Right atrium auricular region (tissue), 2 donors: Measurements from ENCODE around the gene RGS11. TPM values are rescaled to one million over a fixed set of nuclear protein-coding genes. Genes with fewer than 3 reads are reported as not detected.

Source experiments
- DNase-seq: peaks from one replicate; pipeline ENCODE4 v3.0.0-alpha.2; 2019; ENCODE audit warnings: low spot score
- H3K27ac ChIP-seq, 2 donors: fragments of 200-600 bp; sonication (generic); 1 replicate in 1 of 2; 2 replicates in 1 of 2; pipeline ENCODE4 v1.5.1; 2016 to 2019
- H3K27me3 ChIP-seq, 2 donors: fragments of 200-600 bp; sonication (generic); one replicate each; pipeline versions ENCODE4 v1.5.1 to v1.6.0; 2017 to 2019
- H3K36me3 ChIP-seq: fragments of 200-600 bp; sonication (generic); one replicate; pipeline ENCODE4 v1.5.1; 2016
- H3K4me1 ChIP-seq, 2 donors: fragments of 200-600 bp; sonication (generic); one replicate each; pipeline versions ENCODE4 v1.5.1 to v1.6.0; 2017 to 2019
- H3K4me3 ChIP-seq, 2 donors: fragments of 200-600 bp; sonication (generic); 1 replicate in 1 of 2; 2 replicates in 1 of 2; pipeline ENCODE4 v1.5.1; 2017 to 2019; ENCODE audit warnings: mild to moderate bottlenecking in 1 of 2, moderate library complexity in 1 of 2
- H3K9me3 ChIP-seq, 2 donors: fragments of 200-600 bp; sonication (generic); one replicate each; pipeline ENCODE4 v1.5.1; 2019
- total RNA-seq, 2 donors: library from RNA; depleted of rRNA; stranded (reverse); fragments of >200 nt; gene quantifications; one replicate each; pipeline ENCODE4 v1.1.0, GENCODE V29; 2016
- TF ChIP-seq, protein P1 (sequence below), 2 donors: fragments of 200-600 bp; sonication (generic); IDR thresholded peaks; one replicate each; pipeline ENCODE4 v1.5.1; 2019; ENCODE audit warnings: antibody characterized with exemption in 2 of 2

The RGS11 gene
- total RNA-seq, 2 donors from 2014 or later: 8.3 to 9.0 TPM

GRCh38 chr16:320206-320605 is 44.5 kb upstream of the RGS11 start:
- TF ChIP-seq, protein P1, sequence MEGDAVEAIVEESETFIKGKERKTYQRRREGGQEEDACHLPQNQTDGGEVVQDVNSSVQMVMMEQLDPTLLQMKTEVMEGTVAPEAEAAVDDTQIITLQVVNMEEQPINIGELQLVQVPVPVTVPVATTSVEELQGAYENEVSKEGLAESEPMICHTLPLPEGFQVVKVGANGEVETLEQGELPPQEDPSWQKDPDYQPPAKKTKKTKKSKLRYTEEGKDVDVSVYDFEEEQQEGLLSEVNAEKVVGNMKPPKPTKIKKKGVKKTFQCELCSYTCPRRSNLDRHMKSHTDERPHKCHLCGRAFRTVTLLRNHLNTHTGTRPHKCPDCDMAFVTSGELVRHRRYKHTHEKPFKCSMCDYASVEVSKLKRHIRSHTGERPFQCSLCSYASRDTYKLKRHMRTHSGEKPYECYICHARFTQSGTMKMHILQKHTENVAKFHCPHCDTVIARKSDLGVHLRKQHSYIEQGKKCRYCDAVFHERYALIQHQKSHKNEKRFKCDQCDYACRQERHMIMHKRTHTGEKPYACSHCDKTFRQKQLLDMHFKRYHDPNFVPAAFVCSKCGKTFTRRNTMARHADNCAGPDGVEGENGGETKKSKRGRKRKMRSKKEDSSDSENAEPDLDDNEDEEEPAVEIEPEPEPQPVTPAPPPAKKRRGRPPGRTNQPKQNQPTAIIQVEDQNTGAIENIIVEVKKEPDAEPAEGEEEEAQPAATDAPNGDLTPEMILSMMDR (IDR thresholded peaks at IDR 0.05): no peak
- Histone ChIP-seq H3K9me3 (no peaks in the 10 kb centered on the region), H3K27me3 (no peaks in the 10 kb centered on the region), H3K4me3 (no peak overlapping the region), H3K4me1 (peaks cover 0 to 18% of the 10 kb centered on the region in 2 donors), H3K36me3 (peaks cover 4% of the 10 kb centered on the region), H3K27ac (no peak overlapping the region)
- no peak for DNase-seq

DNA sequence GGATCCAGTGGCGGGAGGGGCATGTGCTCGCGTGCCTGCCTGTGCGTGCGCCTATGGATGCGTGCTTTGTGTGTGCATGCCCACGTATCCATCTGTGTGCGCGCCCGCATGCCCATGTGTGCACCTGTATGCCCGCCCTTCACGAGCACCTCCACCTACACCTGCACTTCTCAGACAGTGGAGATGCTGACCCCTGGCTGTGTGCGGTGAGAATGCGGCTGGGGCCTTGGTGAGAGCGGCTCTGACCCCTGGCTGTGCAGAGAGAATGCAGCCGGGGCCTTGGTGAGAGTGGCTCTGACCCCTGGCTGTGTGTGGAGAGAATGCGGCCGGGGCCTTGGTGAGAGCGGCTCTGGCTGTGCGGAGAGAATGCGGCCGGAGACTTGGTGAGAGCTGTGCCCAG is 42.9 kb upstream of the RGS11 start:
- Histone ChIP-seq H3K27ac (no peak overlapping the region), H3K4me1 (peaks cover 0 to 6% of the 10 kb centered on the region in 2 donors), H3K4me3 (no peak overlapping the region), H3K9me3 (no peaks in the 10 kb centered on the region), H3K27me3 (no peaks in the 10 kb centered on the region), H3K36me3 (peaks cover 11% of the 10 kb centered on the region)
- TF ChIP-seq, protein P1 (IDR thresholded peaks at IDR 0.05): no peak
- no peak for DNase-seq

DNA sequence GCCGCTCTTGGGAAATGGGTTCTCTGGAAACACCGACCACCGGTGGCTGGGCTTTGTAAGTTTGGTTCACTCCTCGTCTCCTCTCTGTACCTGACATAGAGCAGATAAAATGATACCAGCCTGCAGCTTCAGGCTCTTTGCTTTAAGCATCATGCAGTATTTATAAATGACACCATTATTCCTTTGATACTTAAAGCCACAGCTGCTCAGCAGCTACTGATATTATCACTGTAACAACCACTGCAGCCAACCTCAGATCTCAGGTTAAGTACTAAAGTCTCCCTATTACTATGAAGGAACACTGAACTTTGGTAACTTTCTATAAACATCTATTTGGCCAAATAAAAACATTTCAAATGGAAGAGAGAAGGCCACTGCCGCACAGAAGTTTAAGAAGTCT is 41.8 kb upstream of the RGS11 start:
- peaks cover 22% of the 10 kb centered on the region for H3K36me3 ChIP-seq
- DNase-seq: no peak

DNA sequence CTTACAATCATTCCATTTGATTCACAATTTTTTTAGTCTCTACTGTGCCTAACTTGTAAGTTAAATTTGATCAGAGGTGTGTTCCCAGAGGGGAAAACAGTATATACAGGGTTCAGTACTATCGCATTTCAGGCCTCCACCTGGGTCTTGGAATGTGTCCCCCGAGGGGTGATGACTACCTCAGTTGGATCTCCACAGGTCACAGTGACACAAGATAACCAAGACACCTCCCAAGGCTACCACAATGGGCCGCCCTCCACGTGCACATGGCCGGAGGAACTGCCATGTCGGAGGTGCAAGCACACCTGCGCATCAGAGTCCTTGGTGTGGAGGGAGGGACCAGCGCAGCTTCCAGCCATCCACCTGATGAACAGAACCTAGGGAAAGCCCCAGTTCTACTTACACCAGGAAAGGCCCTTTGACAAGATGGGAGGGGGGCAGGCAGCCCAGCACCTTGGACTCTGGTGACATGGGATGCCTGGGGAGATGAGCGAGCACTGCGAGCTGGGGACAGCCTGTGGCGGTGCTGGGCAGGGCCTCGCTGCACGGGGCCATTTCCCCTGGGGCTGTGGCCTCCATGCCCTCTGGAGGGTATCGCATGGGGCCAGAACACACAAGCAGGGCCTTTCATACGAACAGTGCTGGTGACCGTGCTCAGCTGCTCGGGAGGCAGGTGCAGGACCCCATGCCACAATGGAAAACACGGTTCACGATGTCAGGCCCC is 41.2 kb upstream of the RGS11 start:
- Histone ChIP-seq H3K27ac (no peak overlapping the region), H3K36me3 (peaks cover 24% of the 10 kb centered on the region), H3K27me3 (no peaks in the 10 kb centered on the region), H3K4me1 (peaks cover 0 to 6% of the 10 kb centered on the region in 2 donors), H3K9me3 (no peaks in the 10 kb centered on the region), H3K4me3 (no peak overlapping the region)
- TF ChIP-seq, protein P1 (IDR thresholded peaks at IDR 0.05): no peak
- no peak for DNase-seq

More for the DNA sequence above, 41.8 kb upstream of the RGS11 start:
- peaks cover 0 to 6% of the 10 kb centered on the region in 2 donors for H3K4me1 ChIP-seq
- TF ChIP-seq, protein P1 (IDR thresholded peaks at IDR 0.05): no peak
- no peak overlapping the region for H3K4me3 ChIP-seq
- no peaks in the 10 kb centered on the region for H3K27me3 ChIP-seq
- no peaks in the 10 kb centered on the region for H3K9me3 ChIP-seq
- no peak overlapping the region for H3K27ac ChIP-seq

- H3K27ac ChIP-seq: no peak overlapping the region
- H3K36me3 ChIP-seq: peaks cover 24% of the 10 kb centered on the region
- H3K9me3 ChIP-seq: no peaks in the 10 kb centered on the region
- DNase-seq: no peak
- TF ChIP-seq, protein P1 (IDR thresholded peaks at IDR 0.05): no peak
- no peaks in the 10 kb centered on the region for H3K4me1 ChIP-seq
- no peak overlapping the region for H3K4me3 ChIP-seq
- H3K27me3 ChIP-seq: no peaks in the 10 kb centered on the region
These were observed 39.1 kb upstream of the RGS11 start for GRCh38 chr16:314795-315299.
